ENCODE results near the gene MYH2. TPM values are rescaled to one million over a fixed set of nuclear protein-coding genes. Genes with fewer than 3 reads are reported as not detected.

The MYH2 gene
- total and polyA plus RNA-seq, 2 of the 4 experiments (the other 2 are of a cell fraction) = not detected

GRCh38 chr17:10579270-10579669 lies 29.8 kb upstream of the MYH2 start:
- in situ Hi-C loops (cut with MboI; ENCODE audit: low sequenced_read_pairs) = no loop called here
- no peaks in the 10 kb centered on the region for H3K79me1 ChIP-seq (ENCODE audit: low read depth in 1 of 2, low read length in 2 of 2)
- no peak overlapping the region for H4K5ac ChIP-seq (ENCODE audit: low read depth, low read length)
- no peak overlapping the region for H3K4me3 ChIP-seq (ENCODE audit: insufficient read depth, low read depth, low read length)
- 0% methylated on average over 1 of the region's 2 CpGs; no CpG with 5 or more reads in 1 of the 2 experiments for WGBS, 2 experiments (ENCODE audit: extremely low coverage in 2 of 2, insufficient read length in 1 of 2)
- H3K14ac ChIP-seq (replicated peaks; ENCODE audit: low read depth, low read length) = no peak overlapping the region
- H2AK5ac ChIP-seq (ENCODE audit: low read depth, low read length) = no peak overlapping the region
- no peak overlapping the region for H3K27ac ChIP-seq (ENCODE audit: insufficient read depth, low read length)
- no peak overlapping the region for H2BK5ac ChIP-seq (ENCODE audit: low read depth, low read length, poor library complexity, severe bottlenecking)
- ATAC-seq (ENCODE audit: low read depth) (no peak), DNase-seq (no peak)
- no peaks in the 10 kb centered on the region for H4K20me1 ChIP-seq (ENCODE audit: insufficient read depth, low read length)
- no TSS peak for BruUV-seq (replicated peaks)
- H3K9ac ChIP-seq (ENCODE audit: low read depth, low read length) = no peak overlapping the region
- no peak for TF ChIP-seq FOS (IDR thresholded peaks at IDR 0.05; ENCODE audit: low read depth, low read length)
- ChIA-PET POLR2A (ENCODE audit: unreplicated experiment) (no interaction called here), CTCF (no interaction called here)
- no peak overlapping the region for H3K18ac ChIP-seq (ENCODE audit: low read depth, low read length)
- no peak overlapping the region for H3K4ac ChIP-seq (ENCODE audit: low read depth, low read length)
- H2AFZ ChIP-seq (replicated peaks; ENCODE audit: low read length, poor library complexity) = no peak overlapping the region
- H3K36me3 ChIP-seq (ENCODE audit: control insufficient read depth, insufficient read depth, low read length) = no peaks in the 10 kb centered on the region
- H3K4me1 ChIP-seq (ENCODE audit: control insufficient read depth, insufficient read depth, low read length) = no peaks in the 10 kb centered on the region
- H3K9me3 ChIP-seq (ENCODE audit: control insufficient read depth, insufficient read depth, low read length) = no peaks in the 10 kb centered on the region
- no peak overlapping the region for H4K8ac ChIP-seq (ENCODE audit: low read depth in 2 of 2, low read length in 2 of 2)
- H3K9me1 ChIP-seq (ENCODE audit: insufficient read depth, low read length) = no peaks in the 10 kb centered on the region
- no peaks in the 10 kb centered on the region for H3K27me3 ChIP-seq (ENCODE audit: control insufficient read depth, insufficient read depth, low read length)
- H2BK20ac ChIP-seq (ENCODE audit: low read depth, low read length) = no peak overlapping the region
- H3K56ac ChIP-seq (ENCODE audit: extremely low read depth, insufficient read depth, low read length) = no peak overlapping the region
- H2BK15ac ChIP-seq (ENCODE audit: low read depth, low read length) = no peak overlapping the region
- H4K91ac ChIP-seq (ENCODE audit: insufficient read depth, low read depth, low read length) = no peak overlapping the region
- H2BK120ac ChIP-seq (ENCODE audit: low read depth, low read length) = no peak overlapping the region
- no peak overlapping the region for H3K4me2 ChIP-seq (ENCODE audit: low read depth, low read length)
- H2AK9ac ChIP-seq (replicated peaks; ENCODE audit: low read depth, low read length, poor library complexity) = no peak overlapping the region
- dilution Hi-C loops (cut with HindIII; ENCODE audit: low sequenced_read_pairs, unreplicated experiment) = no loop called here
- intact Hi-C loops (cut with micrococcal nuclease) = no loop called here
- H3K23ac ChIP-seq (ENCODE audit: low read depth, low read length) = no peak overlapping the region
